ENCODE data around the gene SH3BP2.

The SH3BP2 gene

DNA sequence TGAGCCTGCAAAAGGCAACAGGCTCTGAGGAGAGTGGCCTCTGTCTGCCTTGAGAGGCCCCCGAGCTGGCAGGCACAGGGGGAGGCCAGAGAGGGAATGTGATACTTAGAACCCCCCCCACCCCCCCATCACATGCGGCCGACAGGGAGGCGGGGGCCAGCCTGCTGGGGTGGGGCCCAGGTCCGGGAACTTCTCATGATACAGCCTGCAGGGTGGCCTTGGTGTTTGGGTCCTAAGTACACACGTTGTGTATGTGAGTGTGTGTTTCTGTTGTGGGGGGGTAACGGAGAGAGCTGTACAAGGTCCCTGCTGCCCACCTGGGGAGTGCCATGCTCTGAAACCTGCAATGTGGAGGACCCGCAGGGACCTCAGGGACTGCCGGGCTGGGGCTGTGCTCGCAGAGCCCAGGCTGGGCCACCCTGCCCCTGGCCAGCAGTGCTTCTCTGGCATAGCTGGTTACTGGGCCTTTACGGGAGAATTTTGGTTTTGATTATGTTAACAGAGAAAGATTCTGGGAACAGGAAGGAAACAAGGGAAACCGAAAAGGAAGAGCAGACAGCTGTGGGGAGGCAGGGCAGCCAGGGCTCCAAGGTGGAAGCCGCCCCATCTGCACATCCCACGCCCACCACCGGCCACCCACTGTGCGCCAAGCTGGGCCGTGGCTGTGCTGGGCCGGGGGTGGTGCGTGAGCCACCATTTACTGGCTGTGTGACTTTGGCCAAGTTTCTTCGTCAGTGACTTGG is 19.9 kb downstream of the SH3BP2 start:
- Histone ChIP-seq H3K4me1 (ENCODE audit: control insufficient read depth in 5 of 5, insufficient read depth in 5 of 5, low read length in 5 of 5) (peaks cover 15 to 85% (median 65%) of the 10 kb centered on the region in 5 donors), H3K27me3 (ENCODE audit: control insufficient read depth in 5 of 5, insufficient read depth in 4 of 5, low read length in 5 of 5) (no peaks in the 10 kb centered on the region), H3K4me3 (ENCODE audit: low read depth in 1 of 5, low read length in 5 of 5) (peak overlapping the region; percentile 31 to 66 (median 62)), H3K9ac (ENCODE audit: low read length in 5 of 5) (peak overlapping the region in 3 of 5 donors; percentile 56 to 77 (median 67)), H3K27ac (ENCODE audit: low read depth, low read length) (peak overlapping the region; percentile 65), H3K9me3 (ENCODE audit: control insufficient read depth in 5 of 5, low read length in 5 of 5) (no peaks in the 10 kb centered on the region), H3K36me3 (ENCODE audit: control insufficient read depth in 5 of 5, insufficient read depth in 5 of 5, low read length in 5 of 5) (peaks cover 0 to 20% (median 0%) of the 10 kb centered on the region in 5 donors)

DNA sequence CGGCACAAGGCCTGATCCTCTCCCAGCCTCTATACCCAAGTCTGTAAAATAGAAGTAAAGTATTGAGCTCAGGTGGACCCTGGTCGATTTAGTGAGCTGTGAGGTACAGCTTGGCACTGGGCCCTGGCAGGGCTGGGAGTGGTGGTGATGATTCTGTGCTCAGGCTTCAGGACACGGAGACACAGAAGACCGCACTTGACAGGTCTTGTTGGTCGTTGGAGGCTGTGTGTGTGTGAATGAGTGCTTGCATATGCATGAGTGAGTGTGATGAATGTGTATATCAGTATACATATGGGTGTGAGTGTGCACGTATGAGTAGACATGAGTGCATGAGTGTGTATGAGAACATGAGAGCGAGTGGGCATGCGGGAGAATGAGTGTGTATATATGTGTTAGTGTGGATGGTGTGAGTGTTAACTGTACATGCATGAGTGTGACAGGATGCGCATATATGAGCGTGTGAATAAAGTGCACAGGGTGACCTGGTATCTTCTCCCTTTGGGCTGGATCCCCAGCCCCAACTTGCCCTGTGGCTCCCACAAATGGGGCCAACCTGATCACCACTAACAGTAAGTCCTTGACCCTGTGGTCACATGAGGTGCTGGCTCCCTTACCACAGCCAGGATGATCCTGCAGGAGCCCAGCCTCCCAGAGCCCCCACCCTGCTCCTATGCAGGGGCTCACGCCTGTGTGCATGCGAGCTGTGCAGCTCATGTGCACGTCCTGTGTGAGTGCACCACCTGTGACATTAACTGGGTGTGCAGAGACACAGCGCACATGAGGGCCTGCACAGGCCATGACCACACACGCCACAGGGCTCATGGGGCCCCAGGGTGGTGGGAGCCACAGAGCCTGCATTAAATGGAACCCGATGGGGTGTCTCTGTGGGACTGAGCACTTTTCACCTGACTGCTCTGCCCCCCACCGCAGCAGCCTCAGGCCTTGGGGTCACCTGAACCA is 20.8 kb downstream of the SH3BP2 start:
- no peak overlapping the region for H3K27ac ChIP-seq (ENCODE audit: low read depth, low read length)
- H3K36me3 ChIP-seq (ENCODE audit: control insufficient read depth in 5 of 5, insufficient read depth in 5 of 5, low read length in 5 of 5), result peaks cover 0 to 20% (median 0%) of the 10 kb centered on the region in 5 donors
- no peaks in the 10 kb centered on the region for H3K27me3 ChIP-seq (ENCODE audit: control insufficient read depth in 5 of 5, insufficient read depth in 4 of 5, low read length in 5 of 5)
- H3K9ac ChIP-seq (ENCODE audit: low read length in 5 of 5), result peak overlapping the region in 2 of 5 donors; percentile 56 to 77
- no peaks in the 10 kb centered on the region for H3K9me3 ChIP-seq (ENCODE audit: control insufficient read depth in 5 of 5, low read length in 5 of 5)
- peaks cover 13 to 84% (median 68%) of the 10 kb centered on the region in 5 donors for H3K4me1 ChIP-seq (ENCODE audit: control insufficient read depth in 5 of 5, insufficient read depth in 5 of 5, low read length in 5 of 5)
- H3K4me3 ChIP-seq (ENCODE audit: low read depth in 1 of 5, low read length in 5 of 5), result peak overlapping the region in 4 of 5 donors; percentile 35 to 66 (median 64)

DNA sequence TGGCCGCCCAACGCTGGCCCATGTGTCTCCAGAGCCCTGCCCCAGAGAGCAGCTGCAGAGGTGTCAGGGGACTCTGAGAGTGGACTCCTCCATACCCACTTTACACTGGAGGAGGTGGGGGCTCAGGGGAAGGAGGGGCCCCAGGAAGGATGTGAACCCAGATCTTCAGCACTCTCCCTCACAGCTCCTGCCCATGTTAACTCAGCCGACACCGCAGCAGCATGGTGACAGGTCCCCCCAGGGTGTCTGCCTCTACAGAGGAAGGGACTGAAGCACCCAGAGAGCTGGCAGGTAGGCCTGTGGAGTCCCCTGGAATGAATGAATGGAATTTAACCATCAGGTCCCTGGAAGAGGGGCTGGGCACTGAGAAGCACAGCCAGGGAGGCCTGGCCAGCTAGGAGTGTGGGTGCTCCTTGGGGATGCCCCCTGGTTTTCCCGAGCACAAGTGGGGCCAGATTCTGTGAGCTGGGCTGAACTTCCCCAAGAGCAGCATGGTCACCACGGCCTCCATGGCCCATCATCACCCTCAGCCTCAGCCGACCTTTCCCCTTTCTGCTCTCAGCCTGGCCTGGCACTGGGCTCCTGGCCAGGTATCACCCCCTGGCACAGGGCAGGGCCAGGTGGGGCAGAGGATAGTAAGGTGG is 21.9 kb downstream of the SH3BP2 start:
- Histone ChIP-seq H3K9me3 (ENCODE audit: control insufficient read depth in 5 of 5, low read length in 5 of 5) (no peaks in the 10 kb centered on the region), H3K27me3 (ENCODE audit: control insufficient read depth in 5 of 5, insufficient read depth in 4 of 5, low read length in 5 of 5) (no peaks in the 10 kb centered on the region), H3K9ac (ENCODE audit: low read length in 5 of 5) (no peak overlapping the region), H3K27ac (ENCODE audit: low read depth, low read length) (no peak overlapping the region), H3K4me3 (ENCODE audit: low read depth in 1 of 5, low read length in 5 of 5) (no peak overlapping the region), H3K36me3 (ENCODE audit: control insufficient read depth in 5 of 5, insufficient read depth in 5 of 5, low read length in 5 of 5) (peaks cover 0 to 23% (median 0%) of the 10 kb centered on the region in 5 donors), H3K4me1 (ENCODE audit: control insufficient read depth in 5 of 5, insufficient read depth in 5 of 5, low read length in 5 of 5) (peaks cover 11 to 80% (median 68%) of the 10 kb centered on the region in 5 donors)

DNA sequence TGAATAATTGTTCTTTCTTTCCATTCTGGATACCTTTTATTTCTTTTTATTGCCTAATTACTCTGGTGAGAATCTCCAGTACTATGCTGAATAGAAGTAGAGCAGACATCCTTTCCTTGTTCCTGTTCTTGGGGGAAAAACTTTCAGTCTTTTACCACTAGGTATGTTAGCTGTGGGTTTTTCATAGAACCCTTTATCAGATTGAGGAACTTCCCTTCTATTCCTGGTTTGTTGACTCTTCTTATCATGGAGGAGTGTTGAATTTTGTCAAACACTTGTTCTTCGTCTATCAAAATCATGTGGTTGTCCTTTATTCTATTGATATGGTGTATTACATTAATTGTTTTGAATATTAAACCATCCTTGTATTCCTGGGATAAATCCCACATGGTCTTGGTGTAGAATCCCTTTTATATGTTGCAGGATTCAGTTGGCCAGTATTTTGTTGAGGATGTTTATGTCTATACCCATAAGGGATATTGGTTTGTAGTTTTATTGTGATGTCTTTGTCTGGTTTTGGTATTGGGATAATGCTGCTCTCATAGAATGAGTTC is 23.6 kb downstream of the SH3BP2 start:
- H3K27ac ChIP-seq (ENCODE audit: low read depth, low read length), result no peak overlapping the region
- no peaks in the 10 kb centered on the region for H3K27me3 ChIP-seq (ENCODE audit: control insufficient read depth in 5 of 5, insufficient read depth in 4 of 5, low read length in 5 of 5)
- H3K9me3 ChIP-seq (ENCODE audit: control insufficient read depth in 5 of 5, low read length in 5 of 5), result no peaks in the 10 kb centered on the region
- peaks cover 7 to 62% (median 53%) of the 10 kb centered on the region in 5 donors for H3K4me1 ChIP-seq (ENCODE audit: control insufficient read depth in 5 of 5, insufficient read depth in 5 of 5, low read length in 5 of 5)
- no peak overlapping the region for H3K9ac ChIP-seq (ENCODE audit: low read length in 5 of 5)
- H3K4me3 ChIP-seq (ENCODE audit: low read depth in 1 of 5, low read length in 5 of 5), result no peak overlapping the region
- peaks cover 0 to 34% (median 10%) of the 10 kb centered on the region in 5 donors for H3K36me3 ChIP-seq (ENCODE audit: control insufficient read depth in 5 of 5, insufficient read depth in 5 of 5, low read length in 5 of 5)

DNA sequence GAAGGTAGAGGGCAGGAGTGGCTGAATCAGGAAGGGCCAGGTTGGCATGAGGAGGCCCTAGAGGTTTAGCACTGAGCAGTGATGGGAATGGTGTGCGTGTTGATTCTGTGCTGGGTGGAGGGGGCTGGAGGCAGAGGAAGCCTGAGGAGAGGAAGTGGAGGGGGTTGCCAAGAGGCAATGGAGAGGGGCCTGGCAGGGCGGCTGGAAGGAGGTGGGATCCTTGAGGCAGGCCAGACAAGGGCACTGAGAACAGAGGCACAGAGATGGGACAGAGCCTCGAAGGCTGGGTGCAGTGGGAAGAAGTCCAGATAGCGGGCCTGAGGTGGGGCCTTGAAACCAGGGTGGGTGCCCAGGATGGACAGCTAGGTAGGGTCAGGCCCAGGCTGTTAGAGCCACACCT is 24.3 kb downstream of the SH3BP2 start:
- H3K4me1 ChIP-seq (ENCODE audit: control insufficient read depth in 5 of 5, insufficient read depth in 5 of 5, low read length in 5 of 5), result peaks cover 3 to 56% (median 46%) of the 10 kb centered on the region in 5 donors
- H3K9ac ChIP-seq (ENCODE audit: low read length in 5 of 5), result no peak overlapping the region
- H3K27me3 ChIP-seq (ENCODE audit: control insufficient read depth in 5 of 5, insufficient read depth in 4 of 5, low read length in 5 of 5), result no peaks in the 10 kb centered on the region
- H3K9me3 ChIP-seq (ENCODE audit: control insufficient read depth in 5 of 5, low read length in 5 of 5), result no peaks in the 10 kb centered on the region
- no peak overlapping the region for H3K27ac ChIP-seq (ENCODE audit: low read depth, low read length)
- H3K36me3 ChIP-seq (ENCODE audit: control insufficient read depth in 5 of 5, insufficient read depth in 5 of 5, low read length in 5 of 5), result peaks cover 0 to 36% (median 12%) of the 10 kb centered on the region in 5 donors
- peak overlapping the region in 2 of 5 donors; percentile 39 to 63 for H3K4me3 ChIP-seq (ENCODE audit: low read depth in 1 of 5, low read length in 5 of 5)

DNA sequence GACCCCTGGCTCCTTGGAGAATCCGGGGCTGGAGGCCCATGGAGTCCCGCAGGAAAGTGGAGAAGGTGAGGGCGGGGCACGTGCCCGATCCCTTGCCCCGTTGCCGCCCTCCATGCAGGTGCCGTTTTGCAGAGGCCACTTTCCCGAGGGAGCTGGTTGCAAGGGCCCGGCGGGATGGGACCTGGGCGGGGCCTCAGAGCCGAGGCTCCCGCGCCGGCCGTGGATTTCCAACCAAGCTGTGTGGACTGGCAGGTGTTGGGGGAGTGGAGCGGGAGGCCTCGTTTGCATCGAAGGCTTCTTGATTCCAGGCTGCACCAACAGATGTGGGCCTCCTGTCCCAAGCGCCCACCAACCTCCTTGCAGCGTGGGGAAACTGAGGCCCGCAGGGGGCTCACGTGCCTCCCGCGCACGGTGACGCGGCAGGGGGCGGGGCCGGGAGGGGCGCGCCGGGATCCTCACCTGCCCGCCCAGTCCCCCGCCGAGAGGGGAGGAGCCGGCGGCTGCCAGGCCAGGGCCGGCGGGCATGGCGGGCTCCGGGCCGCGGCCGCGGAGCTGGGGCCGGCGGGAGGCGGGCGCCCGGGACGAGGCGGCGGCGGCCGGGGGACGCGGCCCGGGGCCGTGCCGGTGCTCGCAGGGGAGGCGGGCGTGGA is 24.9 kb downstream of the SH3BP2 start:
- H3K9me3 ChIP-seq (ENCODE audit: control insufficient read depth in 5 of 5, low read length in 5 of 5), result no peaks in the 10 kb centered on the region
- peak overlapping the region in 1 of 5 donors; percentile 49 for H3K9ac ChIP-seq (ENCODE audit: low read length in 5 of 5)
- peaks cover 3 to 49% (median 40%) of the 10 kb centered on the region in 5 donors for H3K4me1 ChIP-seq (ENCODE audit: control insufficient read depth in 5 of 5, insufficient read depth in 5 of 5, low read length in 5 of 5)
- peaks cover 0 to 43% (median 17%) of the 10 kb centered on the region in 5 donors for H3K36me3 ChIP-seq (ENCODE audit: control insufficient read depth in 5 of 5, insufficient read depth in 5 of 5, low read length in 5 of 5)
- no peak overlapping the region for H3K27ac ChIP-seq (ENCODE audit: low read depth, low read length)
- H3K27me3 ChIP-seq (ENCODE audit: control insufficient read depth in 5 of 5, insufficient read depth in 4 of 5, low read length in 5 of 5), result no peaks in the 10 kb centered on the region
- H3K4me3 ChIP-seq (ENCODE audit: low read depth in 1 of 5, low read length in 5 of 5), result peak overlapping the region in 4 of 5 donors; percentile 42 to 63 (median 44)

DNA sequence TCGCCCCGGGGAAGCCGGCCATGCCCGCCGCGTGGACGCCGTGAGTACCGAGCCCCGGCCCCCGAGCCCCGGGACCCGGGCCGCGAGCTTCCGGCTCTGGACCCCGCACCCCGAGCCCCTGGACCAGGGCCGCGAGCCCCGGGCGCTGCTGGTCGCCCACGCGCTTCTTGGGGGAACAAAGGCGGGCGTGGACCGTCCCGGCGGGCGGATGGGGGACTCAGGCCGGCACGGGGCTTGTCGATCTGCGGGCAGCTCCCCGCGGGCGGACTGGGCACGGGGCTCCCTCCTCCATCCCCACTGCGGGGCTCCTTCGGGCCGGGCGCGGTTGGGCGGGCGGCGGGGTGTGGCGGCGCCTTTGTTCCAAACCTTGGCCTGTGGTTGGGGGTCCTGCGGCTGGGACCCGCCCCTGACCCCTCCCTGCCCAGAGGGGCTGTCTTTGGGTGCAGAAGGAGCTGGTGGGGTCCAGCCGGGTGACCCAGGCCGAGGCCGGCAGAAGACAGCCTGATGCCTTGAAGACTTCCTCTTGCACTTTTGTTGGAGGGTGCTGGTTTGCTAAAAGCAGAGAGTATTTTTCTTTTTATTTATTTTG is 25.6 kb downstream of the SH3BP2 start:
- Histone ChIP-seq H3K4me1 (ENCODE audit: control insufficient read depth in 5 of 5, insufficient read depth in 5 of 5, low read length in 5 of 5) (peaks cover 3 to 45% (median 39%) of the 10 kb centered on the region in 5 donors), H3K4me3 (ENCODE audit: low read depth in 1 of 5, low read length in 5 of 5) (peak overlapping the region in 4 of 5 donors; percentile 11 to 62 (median 42)), H3K9me3 (ENCODE audit: control insufficient read depth in 5 of 5, low read length in 5 of 5) (no peaks in the 10 kb centered on the region), H3K27ac (ENCODE audit: low read depth, low read length) (no peak overlapping the region), H3K27me3 (ENCODE audit: control insufficient read depth in 5 of 5, insufficient read depth in 4 of 5, low read length in 5 of 5) (no peaks in the 10 kb centered on the region), H3K9ac (ENCODE audit: low read length in 5 of 5) (peak overlapping the region in 2 of 5 donors; percentile 17 to 72), H3K36me3 (ENCODE audit: control insufficient read depth in 5 of 5, insufficient read depth in 5 of 5, low read length in 5 of 5) (peaks cover 0 to 50% (median 23%) of the 10 kb centered on the region in 5 donors)

DNA sequence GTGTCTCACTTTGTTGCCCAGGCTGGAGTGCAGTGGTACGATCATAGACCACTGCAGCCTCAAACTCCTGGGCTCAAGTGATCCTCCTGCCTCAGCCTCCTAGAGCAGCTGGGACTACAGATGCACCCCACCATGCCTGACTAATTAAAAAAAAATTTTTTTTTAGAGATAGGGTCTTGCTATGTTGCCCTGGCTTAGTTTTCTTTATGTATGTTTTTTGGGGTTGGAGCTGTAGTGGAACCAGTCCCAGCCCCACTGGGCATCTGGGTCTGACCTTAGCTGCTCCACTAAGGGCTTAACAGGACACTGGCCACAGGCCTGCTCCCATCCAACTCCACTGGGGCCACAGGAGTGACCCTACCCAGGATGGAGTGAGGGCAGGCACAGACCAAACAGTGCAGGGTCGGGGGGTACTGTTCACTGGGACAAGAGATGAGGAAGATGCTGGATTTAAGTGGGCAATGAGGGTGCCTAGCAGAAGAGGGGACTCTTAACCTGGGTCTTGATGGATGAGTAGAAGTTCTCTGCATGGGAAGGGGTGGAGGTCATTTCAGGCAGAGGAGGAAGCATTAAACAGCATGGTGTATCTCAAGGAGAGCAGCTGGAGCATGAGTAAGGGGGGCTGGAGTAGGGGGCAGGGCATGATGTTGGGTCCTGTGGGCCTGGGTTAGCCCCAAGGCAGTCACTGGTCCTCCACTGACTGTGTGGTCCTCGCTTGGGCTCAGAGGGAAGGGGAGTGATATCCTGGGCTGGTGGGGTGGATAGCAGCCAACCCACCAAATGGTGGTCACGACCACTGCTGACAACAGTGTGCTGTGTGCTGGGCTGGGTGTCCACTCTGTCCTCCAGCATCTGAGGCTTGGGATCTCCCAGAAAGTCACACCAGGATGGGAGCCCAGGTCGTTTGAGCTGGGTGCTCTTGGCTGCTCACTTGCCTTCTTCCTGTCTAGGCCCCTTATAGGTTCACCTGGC is 26.6 kb downstream of the SH3BP2 start:
- Histone ChIP-seq H3K4me3 (ENCODE audit: low read depth in 1 of 5, low read length in 5 of 5) (no peak overlapping the region), H3K4me1 (ENCODE audit: control insufficient read depth in 5 of 5, insufficient read depth in 5 of 5, low read length in 5 of 5) (peaks cover 3 to 43% (median 39%) of the 10 kb centered on the region in 5 donors), H3K36me3 (ENCODE audit: control insufficient read depth in 5 of 5, insufficient read depth in 5 of 5, low read length in 5 of 5) (peaks cover 0 to 51% (median 33%) of the 10 kb centered on the region in 5 donors), H3K9ac (ENCODE audit: low read length in 5 of 5) (no peak overlapping the region), H3K9me3 (ENCODE audit: control insufficient read depth in 5 of 5, low read length in 5 of 5) (no peaks in the 10 kb centered on the region), H3K27ac (ENCODE audit: low read depth, low read length) (no peak overlapping the region), H3K27me3 (ENCODE audit: control insufficient read depth in 5 of 5, insufficient read depth in 4 of 5, low read length in 5 of 5) (no peaks in the 10 kb centered on the region)
